A673 (cell line): ENCODE data around the gene NSFL1C. TPM values are rescaled to one million over a fixed set of nuclear protein-coding genes. Genes with fewer than 3 reads are reported as not detected.

Experiments used
- BruUV-seq: library from RNA; stranded (reverse); fragments of 400-500 nt; replicated peaks from 2 replicates; lab custom pipeline; 2021; lab: Mats Ljungman, UMichigan
- CTCF ChIA-PET: fragments of 300-600 bp; sonication (Branson Sonifier 250); formaldehyde crosslinking; loops from one replicate; lab custom pipeline; 2022; ENCODE audit warnings: antibody characterized with exemption; lab: Charles Lee
- POLR2A ChIA-PET: fragments of 300-600 bp; sonication (Branson Sonifier 250); formaldehyde crosslinking; loops from one replicate; lab custom pipeline; 2022; ENCODE audit warnings: antibody characterized with exemption; ENCODE audit not compliant: low non-redundant PET; lab: Charles Lee
- DNase-seq: peaks from one replicate; pipeline ENCODE4 v3.0.0-alpha.2; 2015; ENCODE audit warnings: low spot score
- H3K27ac ChIP-seq: fragments of 200-600 bp; sonication (generic); 2 replicates; pipeline ENCODE4 v1.5.1; 2016; ENCODE audit warnings: mixed run types, low read depth, mild to moderate bottlenecking, mixed read lengths, antibody characterized with exemption, low read length; ENCODE audit not compliant: poor library complexity, severe bottlenecking
- H3K27me3 ChIP-seq: fragments of 200-600 bp; sonication (generic); replicated peaks from 2 replicates; pipeline ENCODE4 v1.6.1; 2017; ENCODE audit warnings: mixed run types, low read depth, mild to moderate bottlenecking, mixed read lengths, antibody characterized with exemption, low read length; ENCODE audit not compliant: insufficient read depth, poor library complexity
- H3K36me3 ChIP-seq: fragments of 200-600 bp; sonication (generic); 2 replicates; pipeline ENCODE4 v1.6.1; 2016; ENCODE audit warnings: mixed run types, mild to moderate bottlenecking, mixed read lengths, antibody characterized with exemption, low read length; ENCODE audit not compliant: insufficient read depth, poor library complexity, severe bottlenecking
- H3K4me1 ChIP-seq: fragments of 200-600 bp; sonication (generic); 2 replicates; pipeline ENCODE4 v1.6.1; 2017; ENCODE audit warnings: mixed run types, mild to moderate bottlenecking, mixed read lengths, antibody characterized with exemption, low read length; ENCODE audit not compliant: insufficient read depth, poor library complexity, severe bottlenecking
- H3K4me3 ChIP-seq: fragments of 200-600 bp; sonication (generic); 2 replicates; pipeline ENCODE4 v1.5.1; 2016; ENCODE audit warnings: low read depth, mixed run types, mild to moderate bottlenecking, mixed read lengths, low read length; ENCODE audit not compliant: poor library complexity, severe bottlenecking
- H3K9me3 ChIP-seq: fragments of 200-600 bp; sonication (generic); 2 replicates; pipeline ENCODE4 v1.6.1; 2016; ENCODE audit warnings: mixed run types, low read depth, mild to moderate bottlenecking, mixed read lengths, antibody characterized with exemption, low read length; ENCODE audit not compliant: poor library complexity, severe bottlenecking
- EZH2 ChIP-seq: fragments of 200-600 bp; sonication (generic); IDR thresholded peaks from 2 replicates; pipeline ENCODE4 v1.6.1; 2017; ENCODE audit warnings: borderline replicate concordance, low read depth, mild to moderate bottlenecking, mixed read lengths, antibody characterized with exemption, low read length; ENCODE audit not compliant: poor library complexity, severe bottlenecking
- intact Hi-C: fragments of 100-400 bp; cut with micrococcal nuclease; formaldehyde crosslinking; loops from one replicate; pipeline ENCODE4 v1.10.0; 2022; ENCODE audit not compliant: unreplicated experiment
- total RNA-seq: library from RNA; stranded (reverse); gene quantifications from 2 replicates; pipeline ENCODE4 v1.2.3, GENCODE V29; 2021
- TF ChIP-seq, protein P1 (sequence below): fragments of 300-800, 200-600 bp; sonication (generic); conservative IDR thresholded peaks from 2 replicates; pipeline ENCODE4 v1.5.1; 2017; ENCODE audit warnings: low read depth, mild to moderate bottlenecking, antibody characterized with exemption, low read length, moderate library complexity, mixed read lengths

NSFL1C gene
- total RNA-seq, 1 experiment from 2014 or later: 158 TPM

DNA sequence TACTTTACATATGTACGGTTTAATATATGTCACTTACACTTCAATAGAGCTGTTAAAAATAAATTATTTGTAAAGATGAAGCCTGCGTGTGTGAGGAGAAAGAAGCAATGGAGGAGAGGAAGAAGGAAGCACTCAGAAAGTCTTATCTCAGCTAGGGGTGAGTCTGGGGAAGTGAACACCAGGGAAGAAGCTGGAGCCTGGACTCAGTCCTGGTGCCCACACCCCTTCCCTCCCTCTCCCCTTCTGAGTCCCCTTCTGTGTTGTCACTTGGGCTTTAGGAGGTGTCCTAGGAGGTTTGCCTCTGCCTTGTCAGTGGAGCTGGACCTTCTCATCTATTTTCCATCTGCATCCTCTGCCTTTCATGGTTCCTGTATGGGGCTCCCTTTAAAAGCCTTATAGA is 22.7 kb upstream of the NSFL1C start:
- ChIA-PET POLR2A (no interaction called here), CTCF (no interaction called here)
- H3K4me1 ChIP-seq: peaks cover 43% of the 10 kb centered on the region
- peaks cover 3% of the 10 kb centered on the region for H3K27me3 ChIP-seq
- no peaks in the 10 kb centered on the region for H3K9me3 ChIP-seq
- intact Hi-C loops: no loop called here
- H3K27ac ChIP-seq: no peak overlapping the region
- no peak for TF ChIP-seq EZH2
- TF ChIP-seq, protein P1, sequence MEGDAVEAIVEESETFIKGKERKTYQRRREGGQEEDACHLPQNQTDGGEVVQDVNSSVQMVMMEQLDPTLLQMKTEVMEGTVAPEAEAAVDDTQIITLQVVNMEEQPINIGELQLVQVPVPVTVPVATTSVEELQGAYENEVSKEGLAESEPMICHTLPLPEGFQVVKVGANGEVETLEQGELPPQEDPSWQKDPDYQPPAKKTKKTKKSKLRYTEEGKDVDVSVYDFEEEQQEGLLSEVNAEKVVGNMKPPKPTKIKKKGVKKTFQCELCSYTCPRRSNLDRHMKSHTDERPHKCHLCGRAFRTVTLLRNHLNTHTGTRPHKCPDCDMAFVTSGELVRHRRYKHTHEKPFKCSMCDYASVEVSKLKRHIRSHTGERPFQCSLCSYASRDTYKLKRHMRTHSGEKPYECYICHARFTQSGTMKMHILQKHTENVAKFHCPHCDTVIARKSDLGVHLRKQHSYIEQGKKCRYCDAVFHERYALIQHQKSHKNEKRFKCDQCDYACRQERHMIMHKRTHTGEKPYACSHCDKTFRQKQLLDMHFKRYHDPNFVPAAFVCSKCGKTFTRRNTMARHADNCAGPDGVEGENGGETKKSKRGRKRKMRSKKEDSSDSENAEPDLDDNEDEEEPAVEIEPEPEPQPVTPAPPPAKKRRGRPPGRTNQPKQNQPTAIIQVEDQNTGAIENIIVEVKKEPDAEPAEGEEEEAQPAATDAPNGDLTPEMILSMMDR: no peak
- H3K4me3 ChIP-seq: no peak overlapping the region
- DNase-seq: no peak
- BruUV-seq: no TSS peak
- H3K36me3 ChIP-seq: no peaks in the 10 kb centered on the region

- H3K27me3 ChIP-seq: peaks cover 3% of the 10 kb centered on the region
- H3K27ac ChIP-seq: no peak overlapping the region
- H3K4me1 ChIP-seq: peaks cover 19% of the 10 kb centered on the region
- POLR2A ChIA-PET: no interaction called here
- no peak for DNase-seq
- intact Hi-C loops: no loop called here
- CTCF ChIA-PET: no interaction called here
- no peaks in the 10 kb centered on the region for H3K9me3 ChIP-seq
- TF ChIP-seq, protein P1: no peak
- TF ChIP-seq EZH2: no peak
- BruUV-seq: no TSS peak
- no peak overlapping the region for H3K4me3 ChIP-seq
- H3K36me3 ChIP-seq: no peaks in the 10 kb centered on the region
Measured at GRCh38 chr20:1486566-1486965, 19.9 kb upstream of the NSFL1C start.

DNA sequence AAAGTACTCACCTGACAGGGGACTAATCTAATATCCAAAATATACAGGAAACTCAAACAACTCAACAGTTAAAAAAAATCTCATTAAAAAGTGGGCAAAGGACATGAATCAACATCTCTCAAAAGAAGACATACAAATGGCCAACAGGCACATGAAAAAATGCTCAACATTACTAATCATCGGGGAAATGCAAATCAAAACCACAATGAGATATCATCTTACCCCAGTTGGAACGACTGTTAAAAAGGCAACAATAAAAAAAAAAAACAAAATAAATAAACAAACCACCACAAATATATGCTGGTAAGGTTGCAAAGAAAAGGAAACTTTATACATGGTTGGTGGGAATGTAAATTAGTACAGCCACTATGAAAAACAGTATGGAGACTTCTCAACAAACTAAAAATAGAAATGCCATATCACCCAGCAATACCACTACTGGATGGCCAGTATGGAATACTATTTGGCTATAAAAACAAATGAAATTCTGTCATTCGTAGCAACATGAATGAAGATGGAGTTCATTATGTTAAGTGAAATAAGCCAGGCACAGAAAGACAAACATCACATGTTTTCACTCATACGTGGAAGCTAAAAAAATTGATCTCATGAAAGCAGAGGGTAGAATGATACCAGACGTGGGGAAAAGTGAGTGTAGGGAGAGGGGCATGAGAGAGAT is 17.9 kb upstream of the NSFL1C start:
- BruUV-seq: no TSS peak
- Histone ChIP-seq H3K36me3 (no peaks in the 10 kb centered on the region), H3K4me3 (no peak overlapping the region), H3K9me3 (no peaks in the 10 kb centered on the region), H3K27me3 (peaks cover 3% of the 10 kb centered on the region), H3K4me1 (peaks cover 1% of the 10 kb centered on the region), H3K27ac (no peak overlapping the region)
- no peak for TF ChIP-seq EZH2
- TF ChIP-seq, protein P1: no peak
- no peak for DNase-seq
- POLR2A ChIA-PET: no interaction called here
- intact Hi-C loops: no loop called here
- CTCF ChIA-PET: no interaction called here
